GM19372 (cell line): ENCODE measurements around the gene ZNF662.

ENCODE experiments used
- ATAC-seq: cut with Tn5 transposase; IDR thresholded peaks from one replicate; pipeline ENCODE4 v1.9.1; 2021; ENCODE audit warnings: mild to moderate bottlenecking, low read depth, moderate library complexity; ENCODE audit not compliant: unreplicated experiment

ZNF662 gene

GRCh38 chr3:42935472-42935871 lies 29.5 kb downstream of the ZNF662 start:
- no peak for ATAC-seq

GRCh38 chr3:42936157-42936981 lies 30.4 kb downstream of the ZNF662 start:
- no peak for ATAC-seq

- no peak for ATAC-seq
Observed at GRCh38 chr3:42937334-42937733, 31.4 kb downstream of the ZNF662 start.

GRCh38 chr3:42942693-42943092 lies 36.8 kb downstream of the ZNF662 start:
- ATAC-seq = no peak

GRCh38 chr3:42946050-42946449 lies 40.1 kb downstream of the ZNF662 start:
- ATAC-seq = no peak

- ATAC-seq = no peak
Observed at GRCh38 chr3:42957573-42957972, 51.6 kb downstream of the ZNF662 start.

- no peak for ATAC-seq
Observed at GRCh38 chr3:42960282-42960681, 54.3 kb downstream of the ZNF662 start.

- no peak for ATAC-seq
Observed at GRCh38 chr3:42960786-42961185, 54.8 kb downstream of the ZNF662 start.

GRCh38 chr3:42961633-42962032 lies 55.7 kb downstream of the ZNF662 start:
- ATAC-seq = no peak

GRCh38 chr3:42963269-42963668 lies 57.3 kb downstream of the ZNF662 start:
- ATAC-seq = no peak

GRCh38 chr3:42964266-42964665 lies 58.3 kb downstream of the ZNF662 start:
- no peak for ATAC-seq
